Endothelial cell of umbilical vein (primary cell): ENCODE results near the gene NFIA. TPM values are rescaled to one million over a fixed set of nuclear protein-coding genes. Genes with fewer than 3 reads are reported as not detected.
A peak's percentile ranks its signal among the peaks of the same experiment; 100 is the strongest.

Experiments used
- BruUV-seq: library from RNA; stranded (reverse); fragments of 400-500 nt; replicated peaks from 2 replicates; lab custom pipeline; 2021; lab: Mats Ljungman, UMichigan
- CTCF ChIA-PET: fragments of 300-600, 350-600 bp; sonication (Branson Sonifier 250); formaldehyde crosslinking; loops from one replicate; lab custom pipeline; 2021; ENCODE audit warnings: antibody characterized with exemption, inconsistent platforms; lab: Charles Lee
- POLR2A ChIA-PET: fragments of 300-600, 350-600 bp; sonication (Branson Sonifier 250); formaldehyde crosslinking; loops from one replicate; lab custom pipeline; 2021; ENCODE audit warnings: antibody characterized with exemption, inconsistent platforms; lab: Charles Lee
- DNase-seq: peaks from one replicate; pipeline ENCODE4 v3.0.0-alpha.2; 2011; ENCODE audit warnings: low read depth, low spot score
- FAIRE-seq: peaks from 2 replicates; lab custom pipeline; 2011; peaks lifted over from hg19 to GRCh38; lab: Jason Lieb, UNC
- H2AFZ ChIP-seq: 2 replicates; pipeline ENCODE4 v1.6.0; 2012; ENCODE audit warnings: low read depth, low read length, control low read depth, inconsistent platforms
- H3K27ac ChIP-seq: 2 replicates; pipeline ENCODE4 v1.5.1; 2011; ENCODE audit warnings: low read depth, mild to moderate bottlenecking, control low read depth, low read length, moderate library complexity; ENCODE audit not compliant: insufficient read depth
- H3K27me3 ChIP-seq, 2 experiments: 2 replicates each; pipeline versions ENCODE4 v1.6.0 to v1.6.1; 2011; ENCODE audit warnings: low read length in 2 of 2, mixed read lengths in 1 of 2; ENCODE audit not compliant: control insufficient read depth in 2 of 2, insufficient read depth in 2 of 2
- H3K36me3 ChIP-seq, 2 experiments: 2 replicates in 1 of 2; 3 replicates in 1 of 2; pipeline ENCODE4 v1.5.1; 2011; ENCODE audit warnings: low read length in 2 of 2, mild to moderate bottlenecking in 1 of 2, moderate library complexity in 1 of 2; ENCODE audit not compliant: control insufficient read depth in 2 of 2, insufficient read depth in 2 of 2; ENCODE audit errors: extremely low read depth in 1 of 2
- H3K4me1 ChIP-seq: 3 replicates; pipeline ENCODE4 v1.5.1; 2011; ENCODE audit warnings: mild to moderate bottlenecking, low read length; ENCODE audit not compliant: control insufficient read depth, insufficient read depth; ENCODE audit errors: extremely low read depth
- H3K4me2 ChIP-seq: 2 replicates; pipeline ENCODE4 v1.6.1; 2011; ENCODE audit warnings: low read length, control low read depth, mixed read lengths; ENCODE audit not compliant: insufficient read depth
- H3K4me3 ChIP-seq, 3 experiments: fragments of 200-600 bp in 1 of 3; sonication (generic), shearing (Covaris generic) in 1 of 3; replicated peaks in 1 of 3; 2 replicates each; pipeline ENCODE4 v1.5.1; 2011 to 2016; ENCODE audit warnings: control low read depth in 3 of 3, low read length in 3 of 3, mild to moderate bottlenecking in 2 of 3, inconsistent platforms in 1 of 3, low read depth in 1 of 3, moderate library complexity in 1 of 3; ENCODE audit not compliant: insufficient read depth in 1 of 3
- H3K79me2 ChIP-seq: 2 replicates; pipeline ENCODE4 v1.6.0; 2012; ENCODE audit warnings: low read length, inconsistent platforms; ENCODE audit not compliant: control insufficient read depth, insufficient read depth
- H3K9ac ChIP-seq: replicated peaks from 2 replicates; pipeline ENCODE3; 2011; ENCODE audit warnings: low read length, control low read depth; ENCODE audit not compliant: insufficient read depth; ENCODE audit errors: extremely low read depth
- H3K9me1 ChIP-seq: replicated peaks from 3 replicates; pipeline ENCODE4 v1.6.0; 2011; ENCODE audit warnings: mild to moderate bottlenecking, low read length; ENCODE audit not compliant: control insufficient read depth, insufficient read depth; ENCODE audit errors: extremely low read depth
- H3K9me3 ChIP-seq: replicated peaks from 2 replicates; pipeline ENCODE4 v1.5.1; 2012; ENCODE audit warnings: low read length, inconsistent platforms; ENCODE audit not compliant: control insufficient read depth, insufficient read depth
- H4K20me1 ChIP-seq: replicated peaks from 2 replicates; pipeline ENCODE3; 2011; ENCODE audit warnings: mild to moderate bottlenecking, low read length; ENCODE audit not compliant: control insufficient read depth, insufficient read depth; ENCODE audit errors: extremely low read depth
- CTCF ChIP-seq, 2 donors: IDR thresholded peaks; 1 replicate in 1 of 2; 2 replicates in 1 of 2; pipeline ENCODE4 v1.5.1; 2011; ENCODE audit warnings: low read length in 2 of 2, mild to moderate bottlenecking in 2 of 2, moderate library complexity in 2 of 2, control low read depth in 1 of 2, inconsistent platforms in 1 of 2, low read depth in 1 of 2; ENCODE audit not compliant: insufficient read depth in 1 of 2; ENCODE audit errors: extremely low read depth in 1 of 2
- EZH2 ChIP-seq: IDR thresholded peaks from 2 replicates; pipeline ENCODE4 v1.6.1; 2012; ENCODE audit warnings: borderline replicate concordance, low read depth, mild to moderate bottlenecking, moderate library complexity, low read length, inconsistent platforms; ENCODE audit not compliant: severe bottlenecking
- FOS ChIP-seq: IDR thresholded peaks from 2 replicates; pipeline ENCODE4 v1.6.1; 2011; ENCODE audit warnings: mild to moderate bottlenecking, low read length, moderate library complexity, borderline replicate concordance; ENCODE audit not compliant: insufficient read depth
- GATA2 ChIP-seq: IDR thresholded peaks from 2 replicates; pipeline ENCODE4 v1.7.0; 2011; ENCODE audit warnings: low read depth, mild to moderate bottlenecking, moderate library complexity, mixed read lengths, low read length; ENCODE audit not compliant: insufficient read length, insufficient read depth
- JUN ChIP-seq: IDR thresholded peaks from 2 replicates; pipeline ENCODE4 v1.6.1; 2011; ENCODE audit warnings: borderline replicate concordance, low read depth; ENCODE audit not compliant: insufficient read length, insufficient read depth
- MAX ChIP-seq: IDR thresholded peaks from 2 replicates; pipeline ENCODE4 v1.6.1; 2011; ENCODE audit not compliant: insufficient read depth, insufficient read length
- MYC ChIP-seq: IDR thresholded peaks from one replicate; pipeline ENCODE4 v1.6.1; 2011; ENCODE audit warnings: mild to moderate bottlenecking, low read depth, low read length
- POLR2A ChIP-seq: IDR thresholded peaks from 2 replicates; pipeline ENCODE4 v1.6.1; 2012; ENCODE audit warnings: low read depth, mild to moderate bottlenecking, control low read depth, low read length
- POLR2AphosphoS5 ChIP-seq: IDR thresholded peaks from 2 replicates; pipeline ENCODE4 v1.6.1; 2012; ENCODE audit warnings: low read depth, mild to moderate bottlenecking, control low read depth, low read length, moderate library complexity; ENCODE audit not compliant: insufficient read depth
- dilution Hi-C: fragments of 300-500 bp; cut with MboI; formaldehyde crosslinking; loops from one replicate; pipeline ENCODE4 v1.15.0; 2019; ENCODE audit warnings: low sequenced_read_pairs; ENCODE audit not compliant: extremely low pct_ligation_motif_present
- intact Hi-C: fragments of 100-400 bp; cut with micrococcal nuclease; formaldehyde crosslinking; loops from one replicate; pipeline ENCODE4 v1.10.0; 2022
- polyA plus RNA-seq, 4 experiments: library from polyadenylated mRNA; depleted of rRNA in 3 of 4; stranded (reverse) in 3 of 4; unstranded in 1 of 4; fragments of >200 nt; gene quantifications; 2 replicates each; pipeline versions ENCODE4 v1.2.1 to v1.2.3, GENCODE V29; 2011 to 2012; ENCODE audit warnings: missing spikeins in 1 of 4
- total RNA-seq: library from RNA; stranded (reverse); gene quantifications from 2 replicates; pipeline ENCODE4 v1.2.3, GENCODE V29; 2021

NFIA gene
- total and polyA plus RNA-seq, 2 donors (not counting 3 experiments of a cell fraction or from before 2014, with no cell fraction given), result 25.5 to 47.0 TPM

GRCh38 chr1:61442544-61442943 is 360.2 kb downstream of the NFIA start:
- Histone ChIP-seq H3K9me1 (no peaks in the 10 kb centered on the region), H3K4me1 (peaks cover 7% of the 10 kb centered on the region), H3K27ac (no peak overlapping the region), H3K4me2 (no peak overlapping the region), H3K9me3 (no peaks in the 10 kb centered on the region), H3K36me3 (no peaks in the 10 kb centered on the region), H3K79me2 (no peaks in the 10 kb centered on the region), H4K20me1 (no peaks in the 10 kb centered on the region), H3K9ac (no peak overlapping the region), H3K4me3 (no peak overlapping the region), H2AFZ (no peak overlapping the region), H3K27me3 (no peaks in the 10 kb centered on the region)
- ChIA-PET POLR2A (no interaction called here), CTCF (no interaction called here)
- DNase-seq (peak; percentile 73), FAIRE-seq (no peak)
- intact Hi-C loops (no loop called here), dilution Hi-C loops (no loop called here)
- BruUV-seq, result no TSS peak
- TF ChIP-seq POLR2AphosphoS5 (no peak), EZH2 (no peak), JUN (no peak), FOS (no peak), GATA2 (no peak)

DNA sequence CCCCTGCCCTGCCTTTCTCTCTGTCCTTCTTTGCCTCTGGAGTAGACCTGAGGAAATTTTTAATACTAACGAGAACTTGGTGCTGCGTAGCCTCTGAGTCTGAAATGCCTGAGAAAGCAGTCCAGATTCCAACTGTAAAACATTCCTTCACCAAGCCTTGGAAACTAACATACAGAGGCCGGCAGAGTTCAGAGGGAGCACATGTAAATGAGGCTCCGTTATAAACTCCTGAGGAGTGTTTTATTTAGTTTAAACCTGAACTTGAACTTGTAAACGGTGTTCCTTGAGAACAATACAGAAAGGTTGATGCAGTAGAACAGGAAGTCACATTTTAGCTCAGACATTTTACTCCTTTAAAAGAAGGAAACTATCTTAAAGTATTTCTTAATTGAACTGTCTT is 361.9 kb downstream of the NFIA start:
- intact Hi-C loops, result no loop called here

More for the DNA sequence above, 361.9 kb downstream of the NFIA start:
- H3K27me3 ChIP-seq, result no peaks in the 10 kb centered on the region
- no peaks in the 10 kb centered on the region for H3K9me1 ChIP-seq
- H3K9ac ChIP-seq, result no peak overlapping the region
- ChIA-PET POLR2A (interaction anchor here (1.1 kb wide), 1 partner anchor 362 kb away, joined by 3 read pairs; the partner anchor contains the start of gene NFIA), CTCF (interaction anchor here (1.0 kb wide), 2 partner anchors 8 to 465 kb away, joined by 3 read pairs; no protein-coding TSS in a partner anchor)
- no peaks in the 10 kb centered on the region for H3K9me3 ChIP-seq
- no peak overlapping the region for H3K27ac ChIP-seq
- FAIRE-seq (no peak), DNase-seq (no peak)
- no peaks in the 10 kb centered on the region for H4K20me1 ChIP-seq
- H3K4me1 ChIP-seq, result peaks cover 7% of the 10 kb centered on the region
- H2AFZ ChIP-seq, result no peak overlapping the region
- TF ChIP-seq GATA2 (no peak), EZH2 (no peak), MAX (no peak), MYC (no peak), CTCF (IDR thresholded peaks at IDR 0.05; ENCODE audit: extremely low read depth in 1 of 2, insufficient read depth in 1 of 2, low read depth in 1 of 2, low read length in 2 of 2) (no peak), POLR2AphosphoS5 (no peak), POLR2A (no peak), FOS (no peak), JUN (no peak)
- no peak overlapping the region for H3K4me3 ChIP-seq
- no peak overlapping the region for H3K4me2 ChIP-seq
- dilution Hi-C loops, result no loop called here
- no TSS peak for BruUV-seq
- H3K79me2 ChIP-seq, result no peaks in the 10 kb centered on the region
- no peaks in the 10 kb centered on the region for H3K36me3 ChIP-seq
